Hepatocyte (in vitro differentiated cells): ENCODE results near the gene BNIP5. TPM values are rescaled to one million over a fixed set of nuclear protein-coding genes. Genes with fewer than 3 reads are reported as not detected.

Experiments used
- DNase-seq: peaks from one replicate; pipeline ENCODE4 v3.0.0-alpha.2; 2016; ENCODE audit warnings: low spot score
- H2AFZ ChIP-seq: fragments of 200-600 bp; sonication (generic); 2 replicates; pipeline ENCODE4 v1.6.0; 2016; ENCODE audit warnings: antibody characterized with exemption, mild to moderate bottlenecking
- H3K27ac ChIP-seq: fragments of 200-600 bp; sonication (generic); 2 replicates; pipeline ENCODE4 v1.5.1; 2016; ENCODE audit warnings: mild to moderate bottlenecking
- H3K27me3 ChIP-seq: fragments of 200-600 bp; sonication (generic); 2 replicates; pipeline ENCODE4 v1.6.1; 2016
- H3K36me3 ChIP-seq: fragments of 200-600 bp; sonication (generic); replicated peaks from 2 replicates; pipeline ENCODE4 v1.5.1; 2016; ENCODE audit warnings: low read depth; ENCODE audit not compliant: insufficient read depth
- H3K4me1 ChIP-seq: fragments of 200-600 bp; sonication (generic); 2 replicates; pipeline ENCODE4 v1.5.1; 2016; ENCODE audit warnings: mild to moderate bottlenecking, moderate library complexity; ENCODE audit not compliant: insufficient read depth
- H3K4me2 ChIP-seq: fragments of 200-600 bp; sonication (generic); 2 replicates; pipeline ENCODE4 v1.6.0; 2016
- H3K4me3 ChIP-seq: fragments of 200-600 bp; sonication (generic); 2 replicates; pipeline ENCODE4 v1.5.1; 2016; ENCODE audit warnings: mild to moderate bottlenecking
- H3K79me2 ChIP-seq: fragments of 200-600 bp; sonication (generic); 2 replicates; pipeline ENCODE4 v1.6.0; 2017; ENCODE audit warnings: mild to moderate bottlenecking
- H3K9me2 ChIP-seq: fragments of 200-600 bp; sonication (generic); replicated peaks from 2 replicates; pipeline ENCODE4 v1.6.0; 2017; ENCODE audit warnings: mild to moderate bottlenecking; ENCODE audit not compliant: insufficient read depth
- H3K9me3 ChIP-seq: fragments of 200-600 bp; sonication (generic); 2 replicates; pipeline ENCODE4 v1.5.1; 2016; ENCODE audit warnings: low read depth, mild to moderate bottlenecking
- H4K20me1 ChIP-seq: fragments of 200-600 bp; sonication (generic); 2 replicates; pipeline ENCODE4 v1.6.0; 2016; ENCODE audit warnings: mild to moderate bottlenecking; ENCODE audit not compliant: insufficient read depth, poor library complexity, severe bottlenecking
- CTCF ChIP-seq: fragments of 200-600 bp; sonication (generic); IDR thresholded peaks from 2 replicates; pipeline ENCODE4 v1.5.1; 2016; ENCODE audit warnings: antibody characterized with exemption, mild to moderate bottlenecking; ENCODE audit not compliant: poor library complexity
- EZH2 ChIP-seq: fragments of 200-600 bp; sonication (generic); IDR thresholded peaks from 2 replicates; pipeline ENCODE4 v1.6.1; 2016; ENCODE audit warnings: antibody characterized with exemption, mild to moderate bottlenecking, borderline replicate concordance
- EZH2phosphoT487 ChIP-seq: fragments of 200-600 bp; sonication (generic); IDR thresholded peaks from one replicate; pipeline ENCODE4 v1.6.1; 2018; ENCODE audit warnings: antibody characterized with exemption, mild to moderate bottlenecking, low read depth, moderate library complexity; ENCODE audit not compliant: unreplicated experiment, severe bottlenecking
- WGBS: methylation state at CpG from one replicate; pipeline ENCODE4 v1.1.6; 2016; ENCODE audit warnings: low lambda C conversion rate; ENCODE audit errors: missing lambda C conversion rate; 5-methylcytosine and 5-hydroxymethylcytosine counted together
- polyA plus RNA-seq: library from polyadenylated mRNA; unstranded; fragments of >200 nt; fragmentation: Nextera tagmentation; extraction: Ambion mirVana; gene quantifications from 2 replicates; pipeline ENCODE4 v1.2.1, GENCODE V29; 2016
- total RNA-seq: library from RNA; depleted of rRNA; stranded (reverse); fragments of >200 nt; gene quantifications from 2 replicates; pipeline ENCODE4 v1.2.3, GENCODE V29; 2014

Gene BNIP5
- total and polyA plus RNA-seq, 2 experiments from 2014 or later, result 28.1 to 29.1 TPM

GRCh38 chr6:36377594-36377993, 40.9 kb upstream of the BNIP5 start:
- Histone ChIP-seq H3K27me3 (no peaks in the 10 kb centered on the region), H2AFZ (no peak overlapping the region), H3K4me3 (no peak overlapping the region), H3K9me2 (no peaks in the 10 kb centered on the region), H4K20me1 (no peaks in the 10 kb centered on the region), H3K27ac (no peak overlapping the region), H3K36me3 (no peaks in the 10 kb centered on the region), H3K4me2 (no peak overlapping the region), H3K79me2 (no peaks in the 10 kb centered on the region), H3K9me3 (no peaks in the 10 kb centered on the region), H3K4me1 (no peaks in the 10 kb centered on the region)
- TF ChIP-seq EZH2 (no peak), EZH2phosphoT487 (no peak), CTCF (no peak)
- WGBS, result 38% methylated on average over 5 of the region's 5 CpGs
- no peak for DNase-seq

- Histone ChIP-seq H2AFZ (no peak overlapping the region), H3K36me3 (no peaks in the 10 kb centered on the region), H3K27ac (no peak overlapping the region), H3K79me2 (no peaks in the 10 kb centered on the region), H3K4me1 (no peaks in the 10 kb centered on the region), H4K20me1 (no peaks in the 10 kb centered on the region), H3K4me3 (no peak overlapping the region), H3K9me3 (no peaks in the 10 kb centered on the region), H3K27me3 (no peaks in the 10 kb centered on the region), H3K4me2 (no peak overlapping the region), H3K9me2 (no peaks in the 10 kb centered on the region)
- 89% methylated on average over 7 of the region's 8 CpGs for WGBS
- DNase-seq, result no peak
- no peak for TF ChIP-seq CTCF
These were observed 40.1 kb upstream of the BNIP5 start for GRCh38 chr6:36376742-36377141.

DNA sequence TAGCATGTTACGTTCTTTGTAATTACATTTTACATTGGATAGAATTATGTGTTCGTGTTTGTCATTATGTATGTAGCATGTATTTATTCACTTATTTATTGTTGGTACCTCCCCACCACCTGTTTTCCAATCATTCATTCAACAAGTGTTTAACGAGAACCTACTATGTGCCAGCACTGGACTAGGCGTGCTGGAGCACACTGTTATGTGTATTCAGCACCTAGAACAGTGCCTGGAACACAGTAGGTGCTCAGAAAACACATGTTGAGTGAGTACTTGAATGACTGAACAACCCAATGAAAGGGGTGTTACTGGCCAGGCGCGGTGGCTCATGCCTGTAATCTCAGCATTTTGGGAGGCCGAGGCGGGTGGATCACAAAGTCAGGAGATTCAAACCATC, 39.5 kb upstream of the BNIP5 start:
- 95% methylated on average over 8 of the region's 8 CpGs for whole genome bisulfite sequencing
- Histone ChIP-seq H3K27ac (no peak overlapping the region), H2AFZ (no peak overlapping the region), H3K4me1 (no peaks in the 10 kb centered on the region), H3K36me3 (no peaks in the 10 kb centered on the region), H3K4me2 (no peak overlapping the region), H3K9me2 (no peaks in the 10 kb centered on the region), H3K9me3 (no peaks in the 10 kb centered on the region), H3K4me3 (no peak overlapping the region), H3K79me2 (no peaks in the 10 kb centered on the region), H3K27me3 (no peaks in the 10 kb centered on the region), H4K20me1 (no peaks in the 10 kb centered on the region)
- no peak for DNase-seq
- TF ChIP-seq CTCF, result no peak
- TF ChIP-seq EZH2phosphoT487, result no peak
- TF ChIP-seq EZH2, result no peak

DNA sequence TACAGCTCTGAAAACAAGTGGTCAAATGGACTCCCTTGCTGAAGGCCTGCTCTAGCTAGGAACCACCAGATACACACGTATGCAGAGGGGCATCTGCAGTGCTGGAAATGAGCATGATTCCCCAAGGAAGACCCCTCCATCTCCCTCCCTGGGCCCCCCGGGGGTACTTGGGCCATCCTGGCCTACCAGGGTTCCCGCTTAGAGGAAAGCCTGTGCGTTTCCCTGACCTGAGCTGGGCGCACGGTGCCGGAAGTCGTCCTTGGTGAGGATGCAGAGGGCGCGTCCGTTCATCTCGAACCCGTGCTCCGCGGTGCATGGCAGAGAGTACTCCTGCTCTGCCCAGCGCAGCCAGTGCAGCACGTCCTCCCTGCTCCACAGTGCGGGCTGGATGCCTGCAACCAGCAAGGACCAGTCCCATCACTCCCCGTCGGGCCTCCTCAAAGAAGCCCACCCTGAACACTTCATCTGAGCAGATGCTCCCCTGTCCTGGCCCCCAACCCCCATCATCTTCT, 39.0 kb upstream of the BNIP5 start:
- DNase-seq, result no peak
- H3K9me2 ChIP-seq, result no peaks in the 10 kb centered on the region
- TF ChIP-seq EZH2phosphoT487 (no peak), EZH2 (no peak), CTCF (no peak)

More for the DNA sequence above, 39.0 kb upstream of the BNIP5 start:
- H3K4me1 ChIP-seq, result no peaks in the 10 kb centered on the region
- no peak overlapping the region for H3K4me2 ChIP-seq
- H3K27ac ChIP-seq, result no peak overlapping the region
- H4K20me1 ChIP-seq, result no peaks in the 10 kb centered on the region
- no peak overlapping the region for H2AFZ ChIP-seq
- H3K4me3 ChIP-seq, result no peak overlapping the region
- no peaks in the 10 kb centered on the region for H3K9me3 ChIP-seq
- 98% methylated on average over 18 of the region's 20 CpGs for WGBS
- no peaks in the 10 kb centered on the region for H3K36me3 ChIP-seq
- H3K27me3 ChIP-seq, result no peaks in the 10 kb centered on the region
- H3K79me2 ChIP-seq, result no peaks in the 10 kb centered on the region
